Testis (tissue), 2 donors: ENCODE data around the gene DLL4.

Source experiments
- CTCF ChIP-seq, 3 experiments: fragments of 450-650 bp in 2 of 3; fragments of 200-600 bp in 1 of 3; sonication (generic) in 1 of 3; IDR thresholded peaks; one replicate each; pipeline ENCODE4 v1.5.1; 2016 to 2019; ENCODE audit warnings: antibody characterized with exemption in 3 of 3, mild to moderate bottlenecking in 2 of 3, moderate library complexity in 1 of 3
- POLR2A ChIP-seq: fragments of 450-650 bp; IDR thresholded peaks from one replicate; pipeline ENCODE4 v1.6.1; 2017; ENCODE audit warnings: antibody characterized with exemption, mild to moderate bottlenecking, moderate library complexity

- TF ChIP-seq POLR2A (no peak), CTCF (IDR thresholded peaks at IDR 0.05) (no peak)
These were observed 26.9 kb downstream of the DLL4 start for GRCh38 chr15:40955930-40956540.
